OCI-LY1 (cell line): ENCODE measurements around the gene PARD3B.

Experiments used
- H2AFZ ChIP-seq: fragments of 200-600 bp; sonication (generic), shearing (Covaris generic); 2 replicates; pipeline ENCODE4 v1.6.0; 2014; ENCODE audit warnings: antibody characterized with exemption, mild to moderate bottlenecking, low read length
- H3F3A ChIP-seq: fragments of 200-600 bp; sonication (generic), shearing (Covaris generic); 2 replicates; pipeline ENCODE4 v1.6.0; 2014; ENCODE audit warnings: mild to moderate bottlenecking, antibody characterized with exemption, low read length, moderate library complexity; ENCODE audit not compliant: insufficient read depth
- H3K27ac ChIP-seq: fragments of 200-600 bp; sonication (generic); 2 replicates; pipeline ENCODE4 v1.5.1; 2014; ENCODE audit warnings: low read length, mixed run types, mild to moderate bottlenecking, low read depth; ENCODE audit not compliant: poor library complexity, severe bottlenecking
- H3K27me3 ChIP-seq: fragments of 200-600 bp; sonication (generic); 2 replicates; pipeline ENCODE4 v1.6.0; 2014; ENCODE audit warnings: antibody characterized with exemption, mild to moderate bottlenecking, low read length, moderate library complexity; ENCODE audit not compliant: insufficient read depth
- H3K36me3 ChIP-seq: fragments of 200-600 bp; sonication (generic); 2 replicates; pipeline ENCODE4 v1.6.1; 2014; ENCODE audit warnings: mild to moderate bottlenecking, antibody characterized with exemption, low read length, moderate library complexity, mixed read lengths; ENCODE audit not compliant: insufficient read depth
- H3K4me1 ChIP-seq: fragments of 200-600 bp; sonication (generic); 2 replicates; pipeline ENCODE4 v1.5.1; 2014; ENCODE audit warnings: mild to moderate bottlenecking, low read length, moderate library complexity; ENCODE audit not compliant: insufficient read depth, severe bottlenecking
- H3K4me2 ChIP-seq: fragments of 200-600 bp; sonication (generic), shearing (Covaris generic); 2 replicates; pipeline ENCODE4 v1.6.1; 2014; ENCODE audit warnings: low read length
- H3K4me3 ChIP-seq: fragments of 200-600 bp; sonication (generic); 2 replicates; pipeline ENCODE4 v1.5.1; 2014; ENCODE audit warnings: low read length, low read depth, mild to moderate bottlenecking, mixed read lengths; ENCODE audit not compliant: poor library complexity, severe bottlenecking
- H3K79me2 ChIP-seq: fragments of 200-600 bp; shearing (Covaris generic); 2 replicates; pipeline ENCODE4 v1.6.1; 2016; ENCODE audit warnings: mixed run types, low read length, mixed read lengths; ENCODE audit not compliant: insufficient read depth
- H3K9ac ChIP-seq: fragments of 200-600 bp; sonication (generic), shearing (Covaris generic); 2 replicates; pipeline ENCODE4 v1.6.1; 2014; ENCODE audit warnings: mild to moderate bottlenecking, low read length, mixed read lengths
- H3K9me2 ChIP-seq: fragments of 200-600 bp; sonication (generic), shearing (Covaris generic); 2 replicates; pipeline ENCODE4 v1.6.1; 2014; ENCODE audit warnings: low read depth, mild to moderate bottlenecking, low read length, mixed read lengths
- H3K9me3 ChIP-seq: fragments of 200-600 bp; shearing (Covaris generic); 2 replicates; pipeline ENCODE4 v1.6.1; 2014; ENCODE audit warnings: low read length, mixed read lengths
- H4K20me1 ChIP-seq: fragments of 200-600 bp; sonication (generic), shearing (Covaris generic); 2 replicates; pipeline ENCODE4 v1.6.0; 2016; ENCODE audit warnings: mild to moderate bottlenecking, low read length; ENCODE audit not compliant: insufficient read depth
- EZH2 ChIP-seq: fragments of 200-600 bp; sonication (generic), shearing (Covaris generic); IDR thresholded peaks from 2 replicates; pipeline ENCODE4 v1.8.0; 2017; ENCODE audit warnings: borderline replicate concordance, mixed run types, mild to moderate bottlenecking, antibody characterized with exemption, low read length, moderate library complexity, mixed read lengths
- TF ChIP-seq, protein P1 (sequence below): fragments of 200-600 bp; sonication (generic), shearing (Covaris generic); IDR thresholded peaks from 2 replicates; pipeline ENCODE4 v1.5.1; 2017; ENCODE audit warnings: mild to moderate bottlenecking, antibody characterized with exemption, low read length, moderate library complexity, mixed read lengths

The PARD3B gene

GRCh38 chr2:205640716-205641115 is 1095.4 kb downstream of the PARD3B start:
- Histone ChIP-seq H3K4me3 (no peak overlapping the region), H3K4me2 (no peak overlapping the region), H3K9me2 (no peaks in the 10 kb centered on the region), H4K20me1 (no peaks in the 10 kb centered on the region), H3K27ac (no peak overlapping the region), H3K79me2 (no peaks in the 10 kb centered on the region), H3K9ac (no peak overlapping the region), H2AFZ (no peak overlapping the region), H3F3A (no peaks in the 10 kb centered on the region), H3K27me3 (no peaks in the 10 kb centered on the region), H3K9me3 (no peaks in the 10 kb centered on the region), H3K4me1 (no peaks in the 10 kb centered on the region), H3K36me3 (no peaks in the 10 kb centered on the region)
- TF ChIP-seq EZH2, result no peak
- TF ChIP-seq, protein P1, sequence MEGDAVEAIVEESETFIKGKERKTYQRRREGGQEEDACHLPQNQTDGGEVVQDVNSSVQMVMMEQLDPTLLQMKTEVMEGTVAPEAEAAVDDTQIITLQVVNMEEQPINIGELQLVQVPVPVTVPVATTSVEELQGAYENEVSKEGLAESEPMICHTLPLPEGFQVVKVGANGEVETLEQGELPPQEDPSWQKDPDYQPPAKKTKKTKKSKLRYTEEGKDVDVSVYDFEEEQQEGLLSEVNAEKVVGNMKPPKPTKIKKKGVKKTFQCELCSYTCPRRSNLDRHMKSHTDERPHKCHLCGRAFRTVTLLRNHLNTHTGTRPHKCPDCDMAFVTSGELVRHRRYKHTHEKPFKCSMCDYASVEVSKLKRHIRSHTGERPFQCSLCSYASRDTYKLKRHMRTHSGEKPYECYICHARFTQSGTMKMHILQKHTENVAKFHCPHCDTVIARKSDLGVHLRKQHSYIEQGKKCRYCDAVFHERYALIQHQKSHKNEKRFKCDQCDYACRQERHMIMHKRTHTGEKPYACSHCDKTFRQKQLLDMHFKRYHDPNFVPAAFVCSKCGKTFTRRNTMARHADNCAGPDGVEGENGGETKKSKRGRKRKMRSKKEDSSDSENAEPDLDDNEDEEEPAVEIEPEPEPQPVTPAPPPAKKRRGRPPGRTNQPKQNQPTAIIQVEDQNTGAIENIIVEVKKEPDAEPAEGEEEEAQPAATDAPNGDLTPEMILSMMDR, result no peak

- Histone ChIP-seq H3K4me1 (no peaks in the 10 kb centered on the region), H3K27ac (no peak overlapping the region), H3K9me3 (no peaks in the 10 kb centered on the region), H3K9ac (no peak overlapping the region), H3K36me3 (no peaks in the 10 kb centered on the region), H3F3A (no peaks in the 10 kb centered on the region), H3K9me2 (no peaks in the 10 kb centered on the region), H3K4me2 (no peak overlapping the region), H3K79me2 (no peaks in the 10 kb centered on the region), H3K4me3 (no peak overlapping the region), H3K27me3 (no peaks in the 10 kb centered on the region), H4K20me1 (no peaks in the 10 kb centered on the region), H2AFZ (no peak overlapping the region)
- TF ChIP-seq EZH2, result no peak
- TF ChIP-seq, protein P1, result no peak
Observed at GRCh38 chr2:205642599-205643356, 1097.5 kb downstream of the PARD3B start.

DNA sequence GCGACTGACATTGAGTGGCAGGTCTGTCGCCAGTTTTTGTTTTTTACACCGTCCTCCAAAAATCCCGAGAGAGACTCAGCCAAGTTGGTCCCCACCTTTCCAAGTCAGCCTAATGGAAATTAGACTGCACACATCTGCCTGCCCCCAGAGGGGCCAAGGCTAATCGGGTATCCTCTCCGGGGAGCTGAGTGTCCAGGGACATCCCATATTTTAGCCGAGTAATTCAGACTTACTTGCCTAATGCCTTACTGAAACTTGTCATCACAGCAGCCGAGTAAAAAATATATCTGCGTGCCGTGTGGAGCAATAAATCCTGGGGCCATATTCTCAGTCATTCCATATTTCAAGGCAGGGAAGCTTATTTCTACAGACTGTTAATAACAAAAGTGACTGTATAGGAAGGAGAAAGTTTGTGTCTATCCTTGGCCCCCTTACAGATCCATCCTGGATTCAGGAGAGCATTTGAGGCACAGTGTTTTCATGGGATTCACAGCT is 1098.2 kb downstream of the PARD3B start:
- Histone ChIP-seq H4K20me1 (no peaks in the 10 kb centered on the region), H3K36me3 (no peaks in the 10 kb centered on the region), H3K4me2 (no peak overlapping the region), H3K9ac (no peak overlapping the region), H3F3A (no peaks in the 10 kb centered on the region), H3K27me3 (no peaks in the 10 kb centered on the region), H2AFZ (no peak overlapping the region), H3K4me3 (no peak overlapping the region), H3K9me2 (no peaks in the 10 kb centered on the region), H3K79me2 (no peaks in the 10 kb centered on the region), H3K9me3 (no peaks in the 10 kb centered on the region), H3K27ac (no peak overlapping the region), H3K4me1 (no peaks in the 10 kb centered on the region)
- TF ChIP-seq, protein P1, result no peak
- TF ChIP-seq EZH2, result no peak
